Glutamatergic neuron (in vitro differentiated cells): ENCODE results near the gene NR6A1. TPM values are rescaled to one million over a fixed set of nuclear protein-coding genes. Genes with fewer than 3 reads are reported as not detected.
A peak's percentile ranks its signal among the peaks of the same experiment; 100 is the strongest.

Experiments
- DNase-seq: peaks from one replicate; pipeline ENCODE4 v3.0.0; 2022
- H3K27ac Mint-ChIP-seq: one replicate; pipeline ENCODE4 v1.8.0; 2020; ENCODE audit warnings: mild to moderate bottlenecking, mixed read lengths, inconsistent platforms; ENCODE audit not compliant: unreplicated experiment
- H3K27me3 Mint-ChIP-seq: one replicate; pipeline ENCODE4 v1.8.0; 2020; ENCODE audit warnings: mild to moderate bottlenecking, moderate library complexity, mixed read lengths, inconsistent platforms; ENCODE audit not compliant: unreplicated experiment
- H3K36me3 Mint-ChIP-seq: one replicate; pipeline ENCODE4 v1.8.0; 2020; ENCODE audit warnings: mild to moderate bottlenecking, mixed read lengths, inconsistent platforms; ENCODE audit not compliant: unreplicated experiment
- H3K4me1 Mint-ChIP-seq: one replicate; pipeline ENCODE4 v1.8.0; 2020; ENCODE audit warnings: mild to moderate bottlenecking, low read depth, mixed read lengths, inconsistent platforms; ENCODE audit not compliant: unreplicated experiment
- H3K4me3 Mint-ChIP-seq: one replicate; pipeline ENCODE4 v1.8.0; 2020; ENCODE audit warnings: mild to moderate bottlenecking, mixed read lengths, inconsistent platforms; ENCODE audit not compliant: unreplicated experiment
- H3K9me3 Mint-ChIP-seq: one replicate; pipeline ENCODE4 v1.8.0; 2020; ENCODE audit warnings: mild to moderate bottlenecking, moderate library complexity, mixed read lengths, inconsistent platforms; ENCODE audit not compliant: unreplicated experiment
- CTCF ChIP-seq: fragments of 200-600 bp; sonication (generic); IDR thresholded peaks from one replicate; pipeline ENCODE4 v1.5.0; 2021; ENCODE audit not compliant: partially characterized antibody, unreplicated experiment
- total RNA-seq: library from RNA; stranded (reverse); fragmentation: NEBNext Ultra II Directional; extraction: Animal tissue kit (Norgen Biotek cat#: 25700); gene quantifications from one replicate; pipeline ENCODE4 v1.2.1, GENCODE V29; 2021; ENCODE audit not compliant: unreplicated experiment

NR6A1 gene
- total RNA-seq, 1 donor from 2014 or later: 51.0 TPM

- DNase-seq: peak; percentile 66
- TF ChIP-seq CTCF: no peak
- H3K9me3 Mint-ChIP-seq: peaks cover 14% of the 10 kb centered on the region
- H3K27me3 Mint-ChIP-seq: peaks cover 18% of the 10 kb centered on the region
- H3K4me3 Mint-ChIP-seq: peak overlapping the region; percentile 90
- H3K27ac Mint-ChIP-seq: peak overlapping the region; percentile 57
- H3K4me1 Mint-ChIP-seq: peaks cover 13% of the 10 kb centered on the region
- no peaks in the 10 kb centered on the region for H3K36me3 Mint-ChIP-seq
These were observed 1.4 kb downstream of the NR6A1 start for GRCh38 chr9:124769549-124770358.

- Mint-ChIP-seq H3K9me3 (peaks cover 14% of the 10 kb centered on the region), H3K27me3 (peaks cover 15% of the 10 kb centered on the region), H3K4me1 (peaks cover 16% of the 10 kb centered on the region), H3K36me3 (no peaks in the 10 kb centered on the region), H3K4me3 (peak overlapping the region; percentile 90), H3K27ac (no peak overlapping the region)
- no peak for TF ChIP-seq CTCF
- DNase-seq: no peak
These were observed 2.2 kb downstream of the NR6A1 start for GRCh38 chr9:124768750-124769548.

- TF ChIP-seq CTCF: no peak
- Mint-ChIP-seq H3K4me1 (peaks cover 16% of the 10 kb centered on the region), H3K9me3 (peaks cover 14% of the 10 kb centered on the region), H3K27me3 (peaks cover 15% of the 10 kb centered on the region), H3K4me3 (peak overlapping the region; percentile 90), H3K27ac (no peak overlapping the region), H3K36me3 (no peaks in the 10 kb centered on the region)
- DNase-seq: no peak
These were observed 2.8 kb downstream of the NR6A1 start for GRCh38 chr9:124768334-124768733.

- peaks cover 16% of the 10 kb centered on the region for H3K4me1 Mint-ChIP-seq
- H3K27ac Mint-ChIP-seq: no peak overlapping the region
- DNase-seq: no peak
- H3K27me3 Mint-ChIP-seq: peaks cover 15% of the 10 kb centered on the region
- no peak for TF ChIP-seq CTCF
- H3K9me3 Mint-ChIP-seq: peaks cover 13% of the 10 kb centered on the region
- H3K4me3 Mint-ChIP-seq: no peak overlapping the region
- H3K36me3 Mint-ChIP-seq: no peaks in the 10 kb centered on the region
These were observed 3.3 kb downstream of the NR6A1 start for GRCh38 chr9:124767821-124768220.
